CD14-positive monocyte (primary cell): ENCODE measurements around the gene RP9. TPM values are rescaled to one million over a fixed set of nuclear protein-coding genes. Genes with fewer than 3 reads are reported as not detected.

Source experiments
- DNase-seq, 3 donors: peaks; one replicate each; pipeline ENCODE4 v3.0.0-alpha.2; 2011 to 2022
- H2AFZ ChIP-seq: 2 replicates; pipeline ENCODE4 v1.6.0; 2012; ENCODE audit warnings: mild to moderate bottlenecking, low read depth, low read length, inconsistent platforms; ENCODE audit not compliant: insufficient read depth, poor library complexity, severe bottlenecking
- H3K27ac ChIP-seq, 2 donors: 1 replicate in 1 of 2; 2 replicates in 1 of 2; pipeline ENCODE4 v1.5.1; 2012 to 2013; ENCODE audit warnings: low read length in 2 of 2, control low read depth in 1 of 2, inconsistent platforms in 1 of 2, low read depth in 1 of 2, mild to moderate bottlenecking in 1 of 2
- H3K27me3 ChIP-seq, 2 donors: one replicate each; pipeline versions ENCODE4 v1.6.0 to v1.6.1; 2011 to 2013; ENCODE audit warnings: low read length in 2 of 2; ENCODE audit not compliant: control insufficient read depth in 2 of 2, insufficient read depth in 2 of 2
- H3K36me3 ChIP-seq, 2 donors: replicated peaks in 1 of 2; 1 replicate in 1 of 2; 2 replicates in 1 of 2; pipeline versions ENCODE4 v1.5.1 to v1.6.1; 2012 to 2013; ENCODE audit warnings: low read length in 2 of 2, control low read depth in 1 of 2, inconsistent platforms in 1 of 2, mild to moderate bottlenecking in 1 of 2; ENCODE audit not compliant: insufficient read depth in 2 of 2, control insufficient read depth in 1 of 2
- H3K4me1 ChIP-seq, 2 donors: 1 replicate in 1 of 2; 2 replicates in 1 of 2; pipeline versions ENCODE4 v1.5.1 to v1.6.1; 2012 to 2013; ENCODE audit warnings: low read length in 2 of 2, control low read depth in 1 of 2, inconsistent platforms in 1 of 2, mild to moderate bottlenecking in 1 of 2, moderate library complexity in 1 of 2; ENCODE audit not compliant: insufficient read depth in 2 of 2, control insufficient read depth in 1 of 2
- H3K4me2 ChIP-seq: replicated peaks from 2 replicates; pipeline ENCODE3; 2012; ENCODE audit warnings: low read length, moderate library complexity, mild to moderate bottlenecking; ENCODE audit not compliant: poor library complexity, severe bottlenecking; ENCODE audit errors: extremely low read depth
- H3K4me3 ChIP-seq, 3 experiments: fragments of 200-600 bp in 1 of 3; sonication (generic) in 1 of 3; replicated peaks in 1 of 3; 1 replicate in 2 of 3; 2 replicates in 1 of 3; pipeline ENCODE4 v1.5.1; 2011 to 2013; ENCODE audit warnings: low read length in 3 of 3, mild to moderate bottlenecking in 3 of 3, control low read depth in 2 of 3, low read depth in 2 of 3, inconsistent platforms in 1 of 3, moderate library complexity in 1 of 3
- H3K79me2 ChIP-seq: 2 replicates; pipeline ENCODE4 v1.6.0; 2012; ENCODE audit warnings: mild to moderate bottlenecking, control low read depth, inconsistent platforms, low read length, moderate library complexity; ENCODE audit not compliant: insufficient read depth
- H3K9ac ChIP-seq: 2 replicates; pipeline ENCODE4 v1.6.0; 2017; ENCODE audit warnings: low read length, mild to moderate bottlenecking; ENCODE audit not compliant: insufficient read depth, poor library complexity, severe bottlenecking
- H3K9me3 ChIP-seq, 2 donors: replicated peaks in 1 of 2; 1 replicate in 1 of 2; 2 replicates in 1 of 2; pipeline versions ENCODE4 v1.5.1 to v1.6.1; 2012 to 2013; ENCODE audit warnings: low read length in 2 of 2, control low read depth in 1 of 2; ENCODE audit not compliant: control insufficient read depth in 1 of 2, insufficient read depth in 1 of 2
- H4K20me1 ChIP-seq: 2 replicates; pipeline ENCODE4 v1.6.0; 2012; ENCODE audit warnings: mild to moderate bottlenecking, low read length, control low read depth, moderate library complexity; ENCODE audit not compliant: insufficient read depth
- H3K27ac Mint-ChIP-seq, 7 donors: one replicate each; pipeline ENCODE4 v1.8.0; 2020; ENCODE audit warnings: mild to moderate bottlenecking in 7 of 7, mixed read lengths in 7 of 7, moderate library complexity in 6 of 7, inconsistent platforms in 2 of 7
- H3K27me3 Mint-ChIP-seq, 3 donors: one replicate each; pipeline ENCODE4 v1.8.0; 2021 to 2022; ENCODE audit warnings: low read depth in 3 of 3, mild to moderate bottlenecking in 3 of 3, mixed read lengths in 3 of 3, moderate library complexity in 3 of 3, inconsistent platforms in 1 of 3
- H3K36me3 Mint-ChIP-seq, 2 donors: one replicate each; pipeline ENCODE4 v1.8.0; 2020; ENCODE audit warnings: mixed read lengths in 2 of 2, inconsistent platforms in 1 of 2, mild to moderate bottlenecking in 1 of 2
- H3K4me1 Mint-ChIP-seq: one replicate; pipeline ENCODE4 v1.8.0; 2020; ENCODE audit warnings: mild to moderate bottlenecking, mixed read lengths
- H3K4me3 Mint-ChIP-seq, 2 donors: one replicate each; pipeline ENCODE4 v1.8.0; 2020; ENCODE audit warnings: mild to moderate bottlenecking in 2 of 2, mixed read lengths in 2 of 2, moderate library complexity in 1 of 2
- H3K9me3 Mint-ChIP-seq, 7 donors: one replicate each; pipeline ENCODE4 v1.8.0; 2020 to 2022; ENCODE audit warnings: mixed read lengths in 7 of 7, mild to moderate bottlenecking in 6 of 7, moderate library complexity in 6 of 7, inconsistent platforms in 2 of 7
- CTCF ChIP-seq: fragments of 200-600 bp; IDR thresholded peaks from one replicate; pipeline ENCODE4 v1.8.0; 2022; ENCODE audit warnings: antibody characterized with exemption, mild to moderate bottlenecking
- WGBS: methylation state at CpG from one replicate; pipeline ENCODE4 v1.1.5; 2013; ENCODE audit warnings: missing lambda C conversion rate; ENCODE audit not compliant: insufficient coverage; 5-methylcytosine and 5-hydroxymethylcytosine counted together
- intact Hi-C, 2 donors: fragments of 100-400 bp; cut with micrococcal nuclease; formaldehyde crosslinking; loops; one replicate each; pipeline versions ENCODE4 v1.15.0 to v1.15.1; 2023
- polyA plus RNA-seq, 3 donors: library from polyadenylated mRNA; depleted of rRNA in 1 of 3; unstranded in 2 of 3; stranded (reverse) in 1 of 3; fragments of 300-500 nt in 2 of 3; fragments of >200 nt in 1 of 3; fragmentation: Illumina TruSeq in 2 of 3; gene quantifications; 1 replicate in 2 of 3; 2 replicates in 1 of 3; pipeline ENCODE4 v1.2.3, GENCODE V29; 2012 to 2021

Gene RP9
- polyA plus RNA-seq, 3 donors: 6.5 to 12.7 (median 8.7) TPM

- no peaks in the 10 kb centered on the region for H3K27me3 ChIP-seq
- intact Hi-C loops: loop anchor here in 1 of 2 donors (10.0 kb wide), 1 partner anchor 571 kb away; the partner anchor contains the start of genes AVL9 and LSM5
- H3K9ac ChIP-seq: no peak overlapping the region
- peaks cover 12 to 20% of the 10 kb centered on the region in 2 donors for H3K4me1 ChIP-seq
- Mint-ChIP-seq H3K9me3 (peaks cover 18 to 35% (median 29%) of the 10 kb centered on the region in 7 donors), H3K4me1 (peaks cover 16% of the 10 kb centered on the region), H3K27ac (no peak overlapping the region), H3K27me3 (peaks cover 0 to 3% (median 1%) of the 10 kb centered on the region in 3 donors), H3K36me3 (no peaks in the 10 kb centered on the region), H3K4me3 (no peak overlapping the region)
- H3K79me2 ChIP-seq: peaks cover 16% of the 10 kb centered on the region
- peaks cover 9% of the 10 kb centered on the region for H4K20me1 ChIP-seq
- WGBS: 100% methylated on average over 1 of the region's 1 CpG
- no peak overlapping the region for H3K4me3 ChIP-seq
- no peak overlapping the region for H2AFZ ChIP-seq
- H3K36me3 ChIP-seq: no peaks in the 10 kb centered on the region
- TF ChIP-seq CTCF: no peak
- no peak overlapping the region for H3K4me2 ChIP-seq
- H3K27ac ChIP-seq: no peak overlapping the region
- DNase-seq: no peak
- H3K9me3 ChIP-seq: peaks cover 16 to 18% of the 10 kb centered on the region in 2 donors
Observed at GRCh38 chr7:33065981-33066380, 43.2 kb downstream of the RP9 start.

GRCh38 chr7:33062782-33063443, 46.3 kb downstream of the RP9 start:
- Histone ChIP-seq H3K9me3 (peaks cover 0 to 4% of the 10 kb centered on the region in 2 donors), H3K27me3 (no peaks in the 10 kb centered on the region), H3K4me2 (peak overlapping the region; percentile 96), H2AFZ (peak overlapping the region; percentile 97), H3K9ac (peak overlapping the region; percentile 88), H3K4me1 (peaks cover 25 to 37% of the 10 kb centered on the region in 2 donors), H3K36me3 (no peaks in the 10 kb centered on the region), H3K4me3 (peak overlapping the region; percentile 63 to 89 (median 80)), H3K79me2 (peaks cover 46% of the 10 kb centered on the region), H3K27ac (peak overlapping the region; percentile 81 to 90), H4K20me1 (peaks cover 37% of the 10 kb centered on the region)
- H3K9me3 Mint-ChIP-seq: peaks cover 4 to 14% (median 9%) of the 10 kb centered on the region in 7 donors
- under 1% methylated on average over 37 of the region's 50 CpGs for WGBS
- TF ChIP-seq CTCF: no peak
- peak overlapping the region; percentile 88 to 92 for H3K4me3 Mint-ChIP-seq
- peaks cover 34% of the 10 kb centered on the region for H3K4me1 Mint-ChIP-seq
- peaks cover 5 to 6% of the 10 kb centered on the region in 2 donors for H3K36me3 Mint-ChIP-seq
- H3K27me3 Mint-ChIP-seq: peaks cover 0 to 1% (median 1%) of the 10 kb centered on the region in 3 donors
- DNase-seq: peak; percentile 87 to 95 (median 89)
- intact Hi-C loops: loop anchor here (2.0 to 10.0 kb wide), 5 partner anchors 44 to 568 kb away; partner anchors contain the start of genes BBS9 (in 2 of the 2), KBTBD2 (in 2 of the 2), AVL9 (in 1 of the 2) and LSM5 (in 1 of the 2)
- peak overlapping the region; percentile 84 to 94 (median 93) for H3K27ac Mint-ChIP-seq
